Neuronal stem cell (in vitro differentiated cells): ENCODE results near the gene SIK3.

Source experiments
- DNase-seq: peaks from one replicate; pipeline ENCODE4 v3.0.0-alpha.2; 2013; ENCODE audit warnings: low spot score
- H2AFZ ChIP-seq: one replicate; pipeline ENCODE4 v1.6.1; 2013; ENCODE audit warnings: mild to moderate bottlenecking, low read length, inconsistent platforms
- H2AK5ac ChIP-seq: 2 replicates; pipeline ENCODE4 v1.6.1; 2013; ENCODE audit warnings: low read depth, mild to moderate bottlenecking, inconsistent platforms, low read length, moderate library complexity, mixed read lengths
- H2BK120ac ChIP-seq: 2 replicates; pipeline ENCODE4 v1.6.1; 2013; ENCODE audit warnings: low read depth, mild to moderate bottlenecking, inconsistent platforms, low read length, moderate library complexity, mixed read lengths
- H2BK12ac ChIP-seq: one replicate; pipeline ENCODE4 v1.6.1; 2013; ENCODE audit warnings: low read length, inconsistent platforms
- H2BK15ac ChIP-seq: 2 replicates; pipeline ENCODE4 v1.6.1; 2013; ENCODE audit warnings: mild to moderate bottlenecking, low read length, inconsistent platforms, mixed read lengths
- H2BK5ac ChIP-seq: one replicate; pipeline ENCODE4 v1.6.1; 2013; ENCODE audit warnings: inconsistent platforms, mild to moderate bottlenecking, low read length, moderate library complexity
- H3K14ac ChIP-seq: one replicate; pipeline ENCODE4 v1.6.1; 2013; ENCODE audit warnings: low read length, inconsistent platforms
- H3K18ac ChIP-seq: 2 replicates; pipeline ENCODE4 v1.6.1; 2013; ENCODE audit warnings: low read length, inconsistent platforms
- H3K23ac ChIP-seq: 2 replicates; pipeline ENCODE4 v1.6.1; 2013; ENCODE audit warnings: low read depth, mild to moderate bottlenecking, mixed read lengths, low read length, inconsistent platforms; ENCODE audit not compliant: poor library complexity
- H3K27ac ChIP-seq: replicated peaks from 3 replicates; pipeline ENCODE4 v1.5.1; 2013; ENCODE audit warnings: low read length, inconsistent platforms
- H3K27me3 ChIP-seq, 3 experiments: 2 replicates each; pipeline ENCODE4 v1.6.1; 2013; ENCODE audit warnings: low read length in 3 of 3, mild to moderate bottlenecking in 2 of 3, inconsistent platforms in 1 of 3, low read depth in 1 of 3, mixed read lengths in 1 of 3, moderate library complexity in 1 of 3; ENCODE audit not compliant: control insufficient read depth in 3 of 3, insufficient read depth in 3 of 3
- H3K36me3 ChIP-seq, 2 donors: replicated peaks in 1 of 2; 2 replicates each; pipeline ENCODE4 v1.6.1; 2013; ENCODE audit warnings: low read length in 2 of 2; ENCODE audit not compliant: control insufficient read depth in 2 of 2, insufficient read depth in 2 of 2
- H3K4ac ChIP-seq: 2 replicates; pipeline ENCODE4 v1.6.1; 2013; ENCODE audit warnings: inconsistent platforms, mild to moderate bottlenecking, low read length, moderate library complexity
- H3K4me1 ChIP-seq, 2 donors: 1 replicate in 1 of 2; 2 replicates in 1 of 2; pipeline ENCODE4 v1.6.1; 2013; ENCODE audit warnings: low read length in 2 of 2, low read depth in 1 of 2; ENCODE audit not compliant: control insufficient read depth in 2 of 2, insufficient read depth in 1 of 2
- H3K4me2 ChIP-seq: one replicate; pipeline ENCODE4 v1.6.1; 2013; ENCODE audit warnings: mild to moderate bottlenecking, low read length, inconsistent platforms; ENCODE audit not compliant: insufficient read depth, poor library complexity, severe bottlenecking
- H3K4me3 ChIP-seq, 2 donors: 2 replicates each; pipeline ENCODE4 v1.5.1; 2013; ENCODE audit warnings: low read length in 2 of 2, mild to moderate bottlenecking in 2 of 2, inconsistent platforms in 1 of 2, moderate library complexity in 1 of 2
- H3K79me1 ChIP-seq: one replicate; pipeline ENCODE4 v1.6.1; 2013; ENCODE audit warnings: low read depth, mild to moderate bottlenecking, inconsistent platforms, low read length, moderate library complexity
- H3K9ac ChIP-seq: one replicate; pipeline ENCODE4 v1.6.1; 2013; ENCODE audit warnings: mild to moderate bottlenecking, low read depth, low read length, inconsistent platforms; ENCODE audit not compliant: poor library complexity
- H3K9me3 ChIP-seq, 2 donors: replicated peaks in 1 of 2; 2 replicates each; pipeline versions ENCODE3 to v1.6.1; 2013; ENCODE audit warnings: low read length in 2 of 2, mild to moderate bottlenecking in 2 of 2, inconsistent platforms in 1 of 2, low read depth in 1 of 2, mixed read lengths in 1 of 2, moderate library complexity in 1 of 2; ENCODE audit not compliant: control insufficient read depth in 2 of 2, insufficient read depth in 1 of 2
- H4K8ac ChIP-seq: one replicate; pipeline ENCODE4 v1.6.1; 2013; ENCODE audit warnings: low read depth, mild to moderate bottlenecking, inconsistent platforms, low read length, moderate library complexity
- H4K91ac ChIP-seq: one replicate; pipeline ENCODE4 v1.6.1; 2013; ENCODE audit warnings: low read length, low read depth, mild to moderate bottlenecking, inconsistent platforms; ENCODE audit not compliant: poor library complexity
- WGBS, 2 donors: extraction: QIAGEN DNeasy Blood & Tissue Kit; methylation state at CpG; one replicate each; pipeline ENCODE4 v1.1.7; 2013; ENCODE audit warnings: missing lambda C conversion rate in 2 of 2, mixed read lengths in 1 of 2; ENCODE audit not compliant: insufficient read length in 2 of 2, insufficient replicate concordance in 1 of 2; ENCODE audit errors: extremely low coverage in 2 of 2; 5-methylcytosine and 5-hydroxymethylcytosine counted together

Gene SIK3

GRCh38 chr11:116811194-116811593, 287.0 kb downstream of the SIK3 start:
- WGBS, 2 donors, result no CpG with 5 or more reads among the region's 3 CpGs
- Histone ChIP-seq H3K4me2 (no peak overlapping the region), H2AFZ (peak overlapping the region; percentile 35), H3K14ac (no peak overlapping the region), H3K23ac (no peak overlapping the region), H2BK12ac (no peak overlapping the region), H2AK5ac (no peak overlapping the region), H3K4me1 (no peaks in the 10 kb centered on the region), H2BK15ac (no peak overlapping the region), H3K9me3 (no peaks in the 10 kb centered on the region), H4K8ac (no peak overlapping the region), H2BK5ac (no peak overlapping the region), H3K27ac (no peak overlapping the region), H3K9ac (no peak overlapping the region), H3K27me3 (peaks cover 0 to 5% (median 0%) of the 10 kb centered on the region in 3 experiments), H4K91ac (no peak overlapping the region), H3K4me3 (no peak overlapping the region), H3K18ac (no peak overlapping the region), H3K36me3 (no peaks in the 10 kb centered on the region), H3K79me1 (no peaks in the 10 kb centered on the region), H2BK120ac (no peak overlapping the region), H3K4ac (no peak overlapping the region)
- no peak for DNase-seq

- Histone ChIP-seq H2BK12ac (no peak overlapping the region), H2BK120ac (no peak overlapping the region), H4K91ac (no peak overlapping the region), H2AK5ac (no peak overlapping the region), H2AFZ (no peak overlapping the region), H3K18ac (peak overlapping the region; percentile 25), H3K4me3 (no peak overlapping the region), H3K4me2 (no peak overlapping the region), H3K9ac (peak overlapping the region; percentile 12), H2BK5ac (no peak overlapping the region), H3K4me1 (no peaks in the 10 kb centered on the region), H4K8ac (no peak overlapping the region), H3K9me3 (no peaks in the 10 kb centered on the region), H2BK15ac (no peak overlapping the region), H3K23ac (no peak overlapping the region), H3K27me3 (peaks cover 0 to 18% (median 0%) of the 10 kb centered on the region in 3 experiments), H3K27ac (no peak overlapping the region), H3K14ac (no peak overlapping the region), H3K79me1 (no peaks in the 10 kb centered on the region), H3K4ac (no peak overlapping the region), H3K36me3 (no peaks in the 10 kb centered on the region)
- WGBS, 2 donors, result no CpG with 5 or more reads among the region's 14 CpGs
- DNase-seq, result no peak
Observed at GRCh38 chr11:116808262-116809175, 289.7 kb downstream of the SIK3 start.

DNA sequence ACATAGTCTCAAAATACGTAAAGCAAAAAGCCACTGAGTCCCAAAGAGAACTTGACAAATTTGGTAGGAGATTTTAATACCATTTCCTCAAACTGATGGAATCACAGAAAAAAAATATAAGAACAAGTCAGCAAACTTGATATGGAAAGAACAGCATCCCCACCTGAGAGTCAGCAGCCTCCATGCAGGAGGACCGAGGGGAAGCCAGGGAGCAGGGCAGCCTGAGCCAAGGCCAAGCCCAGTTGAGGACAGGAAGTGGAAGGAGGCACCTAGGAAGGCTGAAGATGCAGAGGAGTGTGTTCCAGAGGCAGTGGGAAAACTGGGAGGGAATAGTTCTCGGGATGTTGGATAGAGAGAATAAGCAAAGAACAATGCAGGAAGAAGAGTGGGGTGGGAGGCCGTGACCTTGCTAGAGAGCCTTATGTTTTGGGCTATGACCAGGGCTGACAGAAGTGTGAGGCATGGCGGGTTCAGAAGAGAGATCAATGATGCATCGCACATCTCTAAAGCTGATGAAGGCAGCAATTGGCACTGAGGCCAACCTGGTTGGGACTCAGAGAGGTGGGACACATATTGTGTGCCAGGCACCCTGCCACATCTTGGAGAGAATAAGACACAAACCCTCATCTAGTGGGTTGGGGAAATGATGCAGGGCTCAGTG, 290.5 kb downstream of the SIK3 start:
- Histone ChIP-seq H3K18ac (peak overlapping the region; percentile 59), H3K27ac (no peak overlapping the region), H3K4ac (no peak overlapping the region), H3K27me3 (peaks cover 0 to 21% (median 0%) of the 10 kb centered on the region in 3 experiments), H3K4me1 (no peaks in the 10 kb centered on the region), H3K4me3 (no peak overlapping the region), H3K36me3 (no peaks in the 10 kb centered on the region), H2BK120ac (no peak overlapping the region), H3K4me2 (no peak overlapping the region), H3K14ac (no peak overlapping the region), H2AFZ (no peak overlapping the region), H3K9ac (no peak overlapping the region), H2BK5ac (no peak overlapping the region), H2BK15ac (no peak overlapping the region), H4K91ac (no peak overlapping the region), H2AK5ac (no peak overlapping the region), H4K8ac (no peak overlapping the region), H3K79me1 (no peaks in the 10 kb centered on the region), H3K9me3 (no peaks in the 10 kb centered on the region), H3K23ac (peak overlapping the region; percentile 83), H2BK12ac (no peak overlapping the region)
- DNase-seq, result no peak
- WGBS, 2 donors, result no CpG with 5 or more reads among the region's 6 CpGs

- H2AFZ ChIP-seq, result no peak overlapping the region
- no CpG with 5 or more reads among the region's 3 CpGs for WGBS, 2 donors
- no peak overlapping the region for H3K27ac ChIP-seq
- no peak overlapping the region for H4K8ac ChIP-seq
- H2AK5ac ChIP-seq, result no peak overlapping the region
- no peak overlapping the region for H2BK5ac ChIP-seq
- H3K4me3 ChIP-seq, result no peak overlapping the region
- H3K4me1 ChIP-seq, result no peaks in the 10 kb centered on the region
- DNase-seq, result no peak
- H3K23ac ChIP-seq, result no peak overlapping the region
- no peaks in the 10 kb centered on the region for H3K9me3 ChIP-seq
- no peak overlapping the region for H3K4ac ChIP-seq
- H3K79me1 ChIP-seq, result no peaks in the 10 kb centered on the region
- no peak overlapping the region for H2BK120ac ChIP-seq
- no peaks in the 10 kb centered on the region for H3K36me3 ChIP-seq
- no peak overlapping the region for H4K91ac ChIP-seq
- H3K4me2 ChIP-seq, result no peak overlapping the region
- H3K27me3 ChIP-seq, result peaks cover 0 to 28% (median 0%) of the 10 kb centered on the region in 3 experiments
- no peak overlapping the region for H3K14ac ChIP-seq
- no peak overlapping the region for H3K18ac ChIP-seq
- no peak overlapping the region for H2BK12ac ChIP-seq
- no peak overlapping the region for H3K9ac ChIP-seq
- no peak overlapping the region for H2BK15ac ChIP-seq
Observed at GRCh38 chr11:116804001-116804400, 294.2 kb downstream of the SIK3 start.
